PC-9 (cell line): Measurements from ENCODE around the gene IMMP2L.

Source experiments
- CTCF ChIP-seq: fragments of 200-600 bp; sonication (generic); conservative IDR thresholded peaks from 2 replicates; pipeline ENCODE4 v1.6.1; 2017; ENCODE audit warnings: mixed run types, antibody characterized with exemption, mild to moderate bottlenecking, moderate library complexity
- EZH2 ChIP-seq: fragments of 200-600 bp; sonication (generic); IDR thresholded peaks from 2 replicates; pipeline ENCODE4 v1.8.0; 2017; ENCODE audit warnings: antibody characterized with exemption, low read depth

GRCh38 chr7:111556977-111557376 is 5.3 kb downstream of the IMMP2L start:
- TF ChIP-seq EZH2 (no peak), CTCF (no peak)
